K562 (cell line): Measurements from ENCODE around the gene ANKRD45. TPM values are rescaled to one million over a fixed set of nuclear protein-coding genes. Genes with fewer than 3 reads are reported as not detected.

Experiments used
- ATAC-seq: fragments of 200-7000 bp; cut with Tn5 transposase; 3 replicates; pipeline ENCODE4 v1.9.1; 2020; ENCODE audit warnings: moderate library complexity
- BruUV-seq: library from RNA; stranded (reverse); fragments of 400-500 nt; replicated peaks from 2 replicates; lab custom pipeline; 2021; lab: Mats Ljungman, UMichigan
- CTCF ChIA-PET: fragments of 300-600 bp; formaldehyde crosslinking; extraction: SDS; loops from one replicate; lab custom pipeline; 2021; ENCODE audit warnings: low intra/inter-chr PET ratio; lab: Yijun Ruan, JAX
- POLR2A ChIA-PET: fragments of 300-600, 350-650 bp; sonication (Branson Sonifier 250); formaldehyde crosslinking; extraction: SDS; loops from one replicate; lab custom pipeline; 2021; ENCODE audit warnings: antibody characterized with exemption, inconsistent platforms; lab: Yijun Ruan, JAX
- DNase-seq, 4 experiments: peaks; one replicate each; pipeline versions ENCODE4 v3.0.0 to v3.0.0-alpha.2; 2011 to 2018; ENCODE audit warnings: low spot score in 3 of 4, mixed read lengths in 3 of 4; ENCODE audit errors: extremely low read depth in 1 of 4
- FAIRE-seq: peaks from 2 replicates; lab custom pipeline; 2011; peaks lifted over from hg19 to GRCh38; lab: Jason Lieb, UNC
- H2AFZ ChIP-seq: 2 replicates; pipeline ENCODE4 v1.6.0; 2011; ENCODE audit warnings: low read depth, low read length, control low read depth, inconsistent platforms
- H3K27ac ChIP-seq: fragments of 200-600 bp; 3 replicates; pipeline ENCODE4 v1.8.0; 2011; ENCODE audit warnings: low read depth, mild to moderate bottlenecking, control low read depth, inconsistent platforms, low read length, moderate library complexity, mixed read lengths; ENCODE audit errors: extremely low read depth
- H3K27me3 ChIP-seq, 2 experiments: fragments of 300-600 bp in 1 of 2; 2 replicates in 1 of 2; 3 replicates in 1 of 2; pipeline versions ENCODE4 v1.6.0 to v1.8.0; 2011; ENCODE audit warnings: inconsistent platforms in 2 of 2, low read length in 2 of 2, mild to moderate bottlenecking in 1 of 2, mixed read lengths in 1 of 2, moderate library complexity in 1 of 2; ENCODE audit not compliant: control insufficient read depth in 2 of 2, insufficient read depth in 2 of 2
- H3K36me3 ChIP-seq: fragments of 300-600 bp; 3 replicates; pipeline ENCODE4 v1.8.0; 2011; ENCODE audit warnings: mild to moderate bottlenecking, low read length, inconsistent platforms; ENCODE audit not compliant: control insufficient read depth, insufficient read depth
- H3K4me1 ChIP-seq, 2 experiments: fragments of 200-600 bp in 1 of 2; replicated peaks in 1 of 2; 2 replicates in 1 of 2; 3 replicates in 1 of 2; pipeline versions ENCODE4 v1.5.1 to v1.8.0; 2011; ENCODE audit warnings: inconsistent platforms in 2 of 2, low read length in 2 of 2, mild to moderate bottlenecking in 1 of 2, mixed read lengths in 1 of 2, moderate library complexity in 1 of 2; ENCODE audit not compliant: control insufficient read depth in 2 of 2, insufficient read depth in 2 of 2
- H3K4me2 ChIP-seq: 2 replicates; pipeline ENCODE4 v1.6.1; 2011; ENCODE audit warnings: low read length, control low read depth, inconsistent platforms, mixed read lengths; ENCODE audit not compliant: insufficient read depth
- H3K4me3 ChIP-seq: fragments of 200-600 bp; sonication (generic), shearing (Covaris generic); 2 replicates; pipeline ENCODE4 v1.5.1; 2016; ENCODE audit warnings: control low read depth, inconsistent platforms
- H3K79me2 ChIP-seq: fragments of 200-600 bp; 3 replicates; pipeline ENCODE4 v1.8.0; 2011; ENCODE audit warnings: low read length, inconsistent platforms; ENCODE audit not compliant: control insufficient read depth, insufficient read depth
- H3K9ac ChIP-seq, 2 experiments: 2 replicates each; pipeline versions ENCODE4 v1.6.0 to v1.6.1; 2011; ENCODE audit warnings: low read depth in 2 of 2, low read length in 2 of 2, control low read depth in 1 of 2, inconsistent platforms in 1 of 2, mild to moderate bottlenecking in 1 of 2, mixed read lengths in 1 of 2; ENCODE audit not compliant: insufficient read depth in 1 of 2
- H3K9me1 ChIP-seq: one replicate; pipeline ENCODE4 v1.6.0; 2011; ENCODE audit warnings: inconsistent platforms, mild to moderate bottlenecking, low read length, moderate library complexity; ENCODE audit not compliant: control insufficient read depth, insufficient read depth
- H3K9me3 ChIP-seq: replicated peaks from 2 replicates; pipeline ENCODE4 v1.5.1; 2011; ENCODE audit warnings: low read depth, low read length, inconsistent platforms; ENCODE audit not compliant: control insufficient read depth, insufficient read depth
- H4K20me1 ChIP-seq: replicated peaks from 2 replicates; pipeline ENCODE4 v1.6.1; 2011; ENCODE audit warnings: low read length, inconsistent platforms, mixed read lengths; ENCODE audit not compliant: control insufficient read depth, insufficient read depth
- DDX20 ChIP-seq: fragments of 450-650 bp; IDR thresholded peaks from 2 replicates; pipeline ENCODE4 v1.6.1; 2016; ENCODE audit warnings: missing genetic modification characterization, low read depth, mild to moderate bottlenecking, missing compliant biosample characterization, moderate library complexity
- GTF2E2 ChIP-seq: fragments of 200-800 bp; sonication (Bioruptor generic); IDR thresholded peaks from 2 replicates; pipeline ENCODE4 v1.6.1; 2016; ENCODE audit warnings: missing genetic modification characterization, missing compliant biosample characterization
- IRF9 ChIP-seq: fragments of 450-650 bp; IDR thresholded peaks from 2 replicates; pipeline ENCODE4 v1.6.1; 2016; ENCODE audit warnings: missing biosample characterization, missing genetic modification characterization
- JUN ChIP-seq, 2 experiments: sonication (generic) in 1 of 2; formaldehyde crosslinking in 1 of 2; IDR thresholded peaks; 2 replicates each; pipeline versions ENCODE4 v1.6.1 to v1.8.0; 2012 to 2022; ENCODE audit warnings: borderline replicate concordance in 2 of 2, mild to moderate bottlenecking in 2 of 2, improper control_type of control experiment in 1 of 2, low read depth in 1 of 2, low read length in 1 of 2, missing genetic modification reagents in 1 of 2
- KHSRP ChIP-seq: fragments of 450-650 bp; IDR thresholded peaks from 2 replicates; pipeline ENCODE4 v1.6.1; 2017
- MAFF ChIP-seq: IDR thresholded peaks from 2 replicates; pipeline ENCODE4 v1.6.1; 2012; ENCODE audit warnings: low read length, improper control_type of control experiment
- MTA2 ChIP-seq: fragments of 450-650 bp; IDR thresholded peaks from 2 replicates; pipeline ENCODE4 v1.6.1; 2016; ENCODE audit warnings: low read depth
- NFE2 ChIP-seq: IDR thresholded peaks from 2 replicates; pipeline ENCODE4 v1.6.1; 2014; ENCODE audit warnings: antibody characterized with exemption, low read depth
- NFE2L1 ChIP-seq: fragments of 450-650 bp; IDR thresholded peaks from 2 replicates; pipeline ENCODE4 v1.6.1; 2016; ENCODE audit warnings: missing genetic modification characterization, low read depth, mild to moderate bottlenecking, missing compliant biosample characterization, moderate library complexity, borderline replicate concordance
- SIRT6 ChIP-seq: IDR thresholded peaks from one replicate; pipeline ENCODE4 v1.6.1; 2012; ENCODE audit warnings: low read depth, mild to moderate bottlenecking, control low read depth, inconsistent platforms, low read length, moderate library complexity
- SMARCA4 ChIP-seq: fragments of 450-650 bp; IDR thresholded peaks from 2 replicates; pipeline ENCODE4 v1.6.1; 2016
- SMARCE1 ChIP-seq: fragments of 450-650 bp; IDR thresholded peaks from 2 replicates; pipeline ENCODE4 v1.7.1; 2016; ENCODE audit warnings: mild to moderate bottlenecking
- ZNF23 ChIP-seq: fragments of 250-450 bp; sonication (Bioruptor Pico); IDR thresholded peaks from 2 replicates; pipeline ENCODE4 v1.4.0; 2020; ENCODE audit warnings: mild to moderate bottlenecking
- ZNF696 ChIP-seq: fragments of 250-450 bp; sonication (Bioruptor Pico); conservative IDR thresholded peaks from 2 replicates; pipeline ENCODE4 v1.4.0; 2020; ENCODE audit warnings: mild to moderate bottlenecking, moderate library complexity
- WGBS: fragments of 100-300 bp; shearing (Covaris generic); methylation state at CpG from one replicate; pipeline ENCODE4 v1.1.6; 2016; ENCODE audit warnings: low coverage, mixed read lengths; ENCODE audit not compliant: insufficient coverage; ENCODE audit errors: missing lambda C conversion rate; 5-methylcytosine and 5-hydroxymethylcytosine counted together
- in situ Hi-C: fragments of 300-500 bp; cut with MboI; formaldehyde crosslinking; loops from 4 replicates; pipeline ENCODE4 v1.15.0; 2018; ENCODE audit warnings: inconsistent platforms, mixed read lengths
- intact Hi-C: fragments of 100-400 bp; cut with micrococcal nuclease; formaldehyde crosslinking; loops from 2 replicates; pipeline ENCODE4 v1.14.2; 2022
- polyA plus RNA-seq, 8 experiments: library from polyadenylated mRNA; depleted of rRNA in 4 of 8; stranded (reverse) in 5 of 8; unstranded in 3 of 8; fragments of >200 nt; fragmentation: Nextera tagmentation in 2 of 8; fragmentation: Illumina TruSeq in 1 of 8; extraction: Ambion mirVana in 2 of 8; extraction: Trizol in 1 of 8; gene quantifications; 2 replicates each; pipeline versions ENCODE4 v1.2.1 to v1.2.3, GENCODE V29; 2011 to 2014; ENCODE audit warnings: inconsistent platforms in 1 of 8, missing spikeins in 1 of 8
- total RNA-seq, 7 experiments: library from RNA; depleted of rRNA in 6 of 7; stranded (reverse); fragments of >200 nt in 6 of 7; fragmentation: Illumina TruSeq in 2 of 7; extraction: Trizol in 2 of 7; gene quantifications; 2 replicates each; pipeline versions ENCODE4 v1.2.1 to v1.2.3, GENCODE V29; 2011 to 2021; ENCODE audit warnings: low replicate concordance in 1 of 7
- TF ChIP-seq, protein P1 (sequence below): sonication (generic); formaldehyde crosslinking; IDR thresholded peaks from 2 replicates; pipeline ENCODE4 v1.8.1; 2023; ENCODE audit warnings: mild to moderate bottlenecking, missing genetic modification reagents
- TF ChIP-seq, protein P2 (sequence below): fragments of 450-650 bp; IDR thresholded peaks from 2 replicates; pipeline ENCODE4 v1.6.1; 2017; ENCODE audit warnings: antibody characterized with exemption, mild to moderate bottlenecking

ANKRD45 gene
- total and polyA plus RNA-seq, 9 of the 15 experiments (the other 6 are each of a cell fraction or from before 2014, with no cell fraction given): 0.10 to 0.30 (median 0.11) TPM; not detected in 2

- TF ChIP-seq, protein P1, sequence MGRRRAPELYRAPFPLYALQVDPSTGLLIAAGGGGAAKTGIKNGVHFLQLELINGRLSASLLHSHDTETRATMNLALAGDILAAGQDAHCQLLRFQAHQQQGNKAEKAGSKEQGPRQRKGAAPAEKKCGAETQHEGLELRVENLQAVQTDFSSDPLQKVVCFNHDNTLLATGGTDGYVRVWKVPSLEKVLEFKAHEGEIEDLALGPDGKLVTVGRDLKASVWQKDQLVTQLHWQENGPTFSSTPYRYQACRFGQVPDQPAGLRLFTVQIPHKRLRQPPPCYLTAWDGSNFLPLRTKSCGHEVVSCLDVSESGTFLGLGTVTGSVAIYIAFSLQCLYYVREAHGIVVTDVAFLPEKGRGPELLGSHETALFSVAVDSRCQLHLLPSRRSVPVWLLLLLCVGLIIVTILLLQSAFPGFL (CRISPR knock-in tag): 0 out of 2 replicates have a peak, but pooled peaks have one; percentile 49
- TF ChIP-seq GTF2E2 (tag): no peak
- 0 out of 2 replicates have a peak, but pooled peaks have one; percentile 21 for TF ChIP-seq DDX20 (tag)
- TF ChIP-seq, all 486 proteins: peak for 6
Measured at GRCh38 chr1:173714441-173714758, 44.7 kb upstream of the ANKRD45 start (continued).

GRCh38 chr1:173708787-173709186 lies 39.1 kb upstream of the ANKRD45 start:
- Histone ChIP-seq H3K79me2 (no peaks in the 10 kb centered on the region), H2AFZ (peak overlapping the region; percentile 77), H3K9me1 (no peaks in the 10 kb centered on the region), H3K4me2 (peak overlapping the region; percentile 19; the same call in 1 of the 2 replicates), H3K9ac (no peak overlapping the region), H3K4me3 (no peak overlapping the region), H3K27ac (no peak overlapping the region), H3K27me3 (no peaks in the 10 kb centered on the region), H3K4me1 (peaks cover 0 to 5% of the 10 kb centered on the region in 2 experiments; a peak in 1 of 5 replicates), H3K9me3 (no peaks in the 10 kb centered on the region), H3K36me3 (no peaks in the 10 kb centered on the region), H4K20me1 (no peaks in the 10 kb centered on the region)
- in situ Hi-C loops (no loop called here), intact Hi-C loops (no loop called here)
- BruUV-seq: no TSS peak
- no peak for DNase-seq
- ChIA-PET CTCF (no interaction called here), POLR2A (interaction anchor here (1.0 to 1.2 kb wide), 5 partner anchors 10 to 159 kb away, joined by 3 to 5 read pairs (median 3); partner anchors contain the start of gene GAS5)
- no peak for FAIRE-seq
- 75% methylated on average over 2 of the region's 2 CpGs for WGBS
- ATAC-seq: peak; percentile 10; the same call in 1 of the 3 replicates
- TF ChIP-seq NFE2L1 (tag): peak; percentile 71
- TF ChIP-seq KHSRP: no peak
- 0 out of 2 replicates have a peak, but pooled peaks have one; percentile 27 for TF ChIP-seq MAFF
- TF ChIP-seq ZNF696 (CRISPR knock-in tag): no peak
- TF ChIP-seq SMARCE1: 0 out of 2 replicates have a peak, but pooled peaks have one; percentile 25
- TF ChIP-seq, protein P2, sequence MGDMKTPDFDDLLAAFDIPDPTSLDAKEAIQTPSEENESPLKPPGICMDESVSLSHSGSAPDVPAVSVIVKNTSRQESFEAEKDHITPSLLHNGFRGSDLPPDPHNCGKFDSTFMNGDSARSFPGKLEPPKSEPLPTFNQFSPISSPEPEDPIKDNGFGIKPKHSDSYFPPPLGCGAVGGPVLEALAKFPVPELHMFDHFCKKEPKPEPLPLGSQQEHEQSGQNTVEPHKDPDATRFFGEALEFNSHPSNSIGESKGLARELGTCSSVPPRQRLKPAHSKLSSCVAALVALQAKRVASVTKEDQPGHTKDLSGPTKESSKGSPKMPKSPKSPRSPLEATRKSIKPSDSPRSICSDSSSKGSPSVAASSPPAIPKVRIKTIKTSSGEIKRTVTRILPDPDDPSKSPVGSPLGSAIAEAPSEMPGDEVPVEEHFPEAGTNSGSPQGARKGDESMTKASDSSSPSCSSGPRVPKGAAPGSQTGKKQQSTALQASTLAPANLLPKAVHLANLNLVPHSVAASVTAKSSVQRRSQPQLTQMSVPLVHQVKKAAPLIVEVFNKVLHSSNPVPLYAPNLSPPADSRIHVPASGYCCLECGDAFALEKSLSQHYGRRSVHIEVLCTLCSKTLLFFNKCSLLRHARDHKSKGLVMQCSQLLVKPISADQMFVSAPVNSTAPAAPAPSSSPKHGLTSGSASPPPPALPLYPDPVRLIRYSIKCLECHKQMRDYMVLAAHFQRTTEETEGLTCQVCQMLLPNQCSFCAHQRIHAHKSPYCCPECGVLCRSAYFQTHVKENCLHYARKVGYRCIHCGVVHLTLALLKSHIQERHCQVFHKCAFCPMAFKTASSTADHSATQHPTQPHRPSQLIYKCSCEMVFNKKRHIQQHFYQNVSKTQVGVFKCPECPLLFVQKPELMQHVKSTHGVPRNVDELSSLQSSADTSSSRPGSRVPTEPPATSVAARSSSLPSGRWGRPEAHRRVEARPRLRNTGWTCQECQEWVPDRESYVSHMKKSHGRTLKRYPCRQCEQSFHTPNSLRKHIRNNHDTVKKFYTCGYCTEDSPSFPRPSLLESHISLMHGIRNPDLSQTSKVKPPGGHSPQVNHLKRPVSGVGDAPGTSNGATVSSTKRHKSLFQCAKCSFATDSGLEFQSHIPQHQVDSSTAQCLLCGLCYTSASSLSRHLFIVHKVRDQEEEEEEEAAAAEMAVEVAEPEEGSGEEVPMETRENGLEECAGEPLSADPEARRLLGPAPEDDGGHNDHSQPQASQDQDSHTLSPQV: 0 out of 2 replicates have a peak, but pooled peaks have one; percentile 13
- TF ChIP-seq ZNF23: no peak
- no peak for TF ChIP-seq IRF9 (tag)
- no peak for TF ChIP-seq MTA2
- TF ChIP-seq SMARCA4: peak; percentile 37; the same call in 1 of the 2 replicates
- no peak for TF ChIP-seq JUN (IDR thresholded peaks at IDR 0.05; ENCODE audit: borderline replicate concordance, low read depth, low read length)
- no peak for TF ChIP-seq JUN (CRISPR knock-in tag; IDR thresholded peaks at IDR 0.05; ENCODE audit: borderline replicate concordance)
- peak; percentile 80 for TF ChIP-seq NFE2
- no peak for TF ChIP-seq SIRT6
